ENCODE data around the gene EHMT2.

DNA sequence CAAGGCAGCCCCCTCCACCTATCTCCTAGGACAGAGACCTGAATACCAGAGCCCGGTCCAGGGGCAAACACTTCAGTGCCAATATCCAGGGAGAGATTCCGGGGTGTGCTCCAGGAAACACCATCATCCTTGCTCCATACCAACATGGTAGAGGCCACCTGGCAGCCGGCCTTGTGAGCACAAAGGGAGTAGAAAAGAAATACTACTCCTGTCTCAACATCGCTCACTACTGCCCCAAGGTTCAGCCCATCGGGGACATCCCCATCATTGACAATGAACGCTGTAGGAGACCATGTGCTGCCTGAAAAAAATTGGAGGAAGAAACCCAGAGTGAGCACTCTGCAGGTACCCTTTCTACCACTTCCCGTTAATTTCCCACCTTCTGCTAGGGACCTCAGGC lies 36.3 kb downstream of the EHMT2 start:
- TF ChIP-seq CTCF (conservative IDR thresholded peaks at IDR 0.05) (no peak), EZH2 (IDR thresholded peaks at IDR 0.05; ENCODE audit: low read depth) (no peak)
